IMR-90 (cell line): ENCODE measurements around the gene ZNF574.

Source experiments
- CEBPB ChIP-seq: IDR thresholded peaks from 2 replicates; pipeline ENCODE4 v1.6.1; 2012; ENCODE audit warnings: low read depth, low read length, improper control_type of control experiment
- MAFK ChIP-seq: IDR thresholded peaks from 2 replicates; pipeline ENCODE4 v1.6.1; 2012; ENCODE audit warnings: low read depth, low read length, improper control_type of control experiment
- MAZ ChIP-seq: IDR thresholded peaks from 2 replicates; pipeline ENCODE4 v1.6.1; 2012; ENCODE audit warnings: low read depth, mild to moderate bottlenecking, low read length, improper control_type of control experiment, moderate library complexity, borderline replicate concordance
- MXI1 ChIP-seq: IDR thresholded peaks from 2 replicates; pipeline ENCODE4 v1.6.1; 2012; ENCODE audit warnings: low read depth, mild to moderate bottlenecking, low read length, moderate library complexity, borderline replicate concordance
- NFE2L2 ChIP-seq: fragments of 150-350 bp; IDR thresholded peaks from 2 replicates; pipeline ENCODE4 v1.6.1; 2016; ENCODE audit warnings: low read depth, mild to moderate bottlenecking, low read length
- POLR2A ChIP-seq: IDR thresholded peaks from 2 replicates; pipeline ENCODE4 v1.6.1; 2012; ENCODE audit warnings: mild to moderate bottlenecking, low read depth, low read length
- RAD21 ChIP-seq: IDR thresholded peaks from 2 replicates; pipeline ENCODE4 v1.6.1; 2012; ENCODE audit warnings: low read length, improper control_type of control experiment
- RCOR1 ChIP-seq: IDR thresholded peaks from 2 replicates; pipeline ENCODE4 v1.6.1; 2012; ENCODE audit warnings: mild to moderate bottlenecking, low read length, improper control_type of control experiment; ENCODE audit not compliant: insufficient replicate concordance
- RFX5 ChIP-seq: IDR thresholded peaks from 2 replicates; pipeline ENCODE4 v1.8.0; 2012; ENCODE audit warnings: low read depth, mild to moderate bottlenecking, low read length, moderate library complexity
- SMC3 ChIP-seq: fragments of 150-350 bp; IDR thresholded peaks from 2 replicates; pipeline ENCODE4 v1.6.1; 2016; ENCODE audit warnings: low read depth, mild to moderate bottlenecking, antibody characterized with exemption, low read length, moderate library complexity
- USF2 ChIP-seq: fragments of 150-350 bp; IDR thresholded peaks from 2 replicates; pipeline ENCODE4 v1.6.1; 2017; ENCODE audit warnings: mild to moderate bottlenecking, antibody characterized with exemption, low read length, low read depth
- TF ChIP-seq, protein P1 (sequence below): conservative IDR thresholded peaks from 2 replicates; pipeline ENCODE4 v1.5.1; 2012; ENCODE audit warnings: mild to moderate bottlenecking, low read depth, low read length, improper control_type of control experiment
- TF ChIP-seq, protein P2 (sequence below): fragments of 150-350 bp; IDR thresholded peaks from 2 replicates; pipeline ENCODE4 v1.6.1; 2016; ENCODE audit warnings: low read depth, mild to moderate bottlenecking, low read length, moderate library complexity, borderline replicate concordance

GRCh38 chr19:42037649-42038048 is 38.3 kb upstream of the ZNF574 start:
- TF ChIP-seq POLR2A (no peak), NFE2L2 (no peak), RFX5 (no peak), MAZ (no peak), RAD21 (no peak), USF2 (no peak), SMC3 (no peak), RCOR1 (no peak), MAFK (no peak), CEBPB (no peak), MXI1 (no peak)
- TF ChIP-seq, protein P1, sequence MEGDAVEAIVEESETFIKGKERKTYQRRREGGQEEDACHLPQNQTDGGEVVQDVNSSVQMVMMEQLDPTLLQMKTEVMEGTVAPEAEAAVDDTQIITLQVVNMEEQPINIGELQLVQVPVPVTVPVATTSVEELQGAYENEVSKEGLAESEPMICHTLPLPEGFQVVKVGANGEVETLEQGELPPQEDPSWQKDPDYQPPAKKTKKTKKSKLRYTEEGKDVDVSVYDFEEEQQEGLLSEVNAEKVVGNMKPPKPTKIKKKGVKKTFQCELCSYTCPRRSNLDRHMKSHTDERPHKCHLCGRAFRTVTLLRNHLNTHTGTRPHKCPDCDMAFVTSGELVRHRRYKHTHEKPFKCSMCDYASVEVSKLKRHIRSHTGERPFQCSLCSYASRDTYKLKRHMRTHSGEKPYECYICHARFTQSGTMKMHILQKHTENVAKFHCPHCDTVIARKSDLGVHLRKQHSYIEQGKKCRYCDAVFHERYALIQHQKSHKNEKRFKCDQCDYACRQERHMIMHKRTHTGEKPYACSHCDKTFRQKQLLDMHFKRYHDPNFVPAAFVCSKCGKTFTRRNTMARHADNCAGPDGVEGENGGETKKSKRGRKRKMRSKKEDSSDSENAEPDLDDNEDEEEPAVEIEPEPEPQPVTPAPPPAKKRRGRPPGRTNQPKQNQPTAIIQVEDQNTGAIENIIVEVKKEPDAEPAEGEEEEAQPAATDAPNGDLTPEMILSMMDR, result no peak
- TF ChIP-seq, protein P2, sequence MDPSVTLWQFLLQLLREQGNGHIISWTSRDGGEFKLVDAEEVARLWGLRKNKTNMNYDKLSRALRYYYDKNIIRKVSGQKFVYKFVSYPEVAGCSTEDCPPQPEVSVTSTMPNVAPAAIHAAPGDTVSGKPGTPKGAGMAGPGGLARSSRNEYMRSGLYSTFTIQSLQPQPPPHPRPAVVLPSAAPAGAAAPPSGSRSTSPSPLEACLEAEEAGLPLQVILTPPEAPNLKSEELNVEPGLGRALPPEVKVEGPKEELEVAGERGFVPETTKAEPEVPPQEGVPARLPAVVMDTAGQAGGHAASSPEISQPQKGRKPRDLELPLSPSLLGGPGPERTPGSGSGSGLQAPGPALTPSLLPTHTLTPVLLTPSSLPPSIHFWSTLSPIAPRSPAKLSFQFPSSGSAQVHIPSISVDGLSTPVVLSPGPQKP, result no peak
